Measurements from ENCODE around the gene FKBP14.

FKBP14 gene

DNA sequence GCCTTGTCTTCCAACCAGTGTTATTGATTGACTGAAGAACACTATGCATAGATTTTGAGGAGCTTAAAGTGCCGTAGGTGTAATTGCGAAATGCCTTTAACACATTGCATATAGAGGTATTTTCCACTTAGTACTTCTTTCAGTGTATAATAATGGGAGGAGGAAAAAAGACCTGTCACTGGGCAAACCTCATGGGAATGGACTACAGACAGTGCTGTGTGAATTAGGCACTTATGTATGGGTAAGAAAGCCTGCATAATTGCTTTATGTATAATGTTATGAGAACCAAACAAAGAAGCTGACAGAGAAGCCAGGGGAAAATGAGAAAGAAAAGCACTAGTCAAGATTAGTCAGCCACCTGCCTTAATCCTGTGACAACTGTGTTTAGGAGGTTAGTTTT, 24.5 kb downstream of the FKBP14 start:
- H3K4me3 ChIP-seq (IDR thresholded peaks at IDR 0.05; ENCODE audit: insufficient read depth, low read depth, low read length), result no peak overlapping the region
- TF ChIP-seq CTCF (conservative IDR thresholded peaks at IDR 0.05; ENCODE audit: low read depth, low read length), result no peak
- no peak overlapping the region for H2AFZ ChIP-seq (ENCODE audit: low read depth)
- no peaks in the 10 kb centered on the region for H3K27me3 ChIP-seq (ENCODE audit: insufficient read depth, low read depth)
- H4K20me1 ChIP-seq (ENCODE audit: insufficient read depth), result no peaks in the 10 kb centered on the region
- no peaks in the 10 kb centered on the region for H3K36me3 ChIP-seq (ENCODE audit: insufficient read depth)
- no peaks in the 10 kb centered on the region for H3K79me2 ChIP-seq (ENCODE audit: insufficient read depth, low read depth)
- no peak overlapping the region for H3K9ac ChIP-seq
- no peaks in the 10 kb centered on the region for H3K4me1 ChIP-seq (ENCODE audit: low read depth, poor library complexity, severe bottlenecking)
- no peak overlapping the region for H3K27ac ChIP-seq
- no peak overlapping the region for H3K4me2 ChIP-seq

GRCh38 chr7:29998489-29998888, 28.0 kb downstream of the FKBP14 start:
- H3K9ac ChIP-seq, result no peak overlapping the region
- H3K4me1 ChIP-seq (ENCODE audit: low read depth, poor library complexity, severe bottlenecking), result no peaks in the 10 kb centered on the region
- no peak overlapping the region for H3K4me3 ChIP-seq (IDR thresholded peaks at IDR 0.05; ENCODE audit: insufficient read depth, low read depth, low read length)
- no peak overlapping the region for H3K27ac ChIP-seq
- no peaks in the 10 kb centered on the region for H3K79me2 ChIP-seq (ENCODE audit: insufficient read depth, low read depth)
- H4K20me1 ChIP-seq (ENCODE audit: insufficient read depth), result no peaks in the 10 kb centered on the region
- no peak overlapping the region for H3K4me2 ChIP-seq
- H3K27me3 ChIP-seq (ENCODE audit: insufficient read depth, low read depth), result no peaks in the 10 kb centered on the region
- H2AFZ ChIP-seq (ENCODE audit: low read depth), result no peak overlapping the region
- no peak for TF ChIP-seq CTCF (conservative IDR thresholded peaks at IDR 0.05; ENCODE audit: low read depth, low read length)
- H3K36me3 ChIP-seq (ENCODE audit: insufficient read depth), result no peaks in the 10 kb centered on the region

DNA sequence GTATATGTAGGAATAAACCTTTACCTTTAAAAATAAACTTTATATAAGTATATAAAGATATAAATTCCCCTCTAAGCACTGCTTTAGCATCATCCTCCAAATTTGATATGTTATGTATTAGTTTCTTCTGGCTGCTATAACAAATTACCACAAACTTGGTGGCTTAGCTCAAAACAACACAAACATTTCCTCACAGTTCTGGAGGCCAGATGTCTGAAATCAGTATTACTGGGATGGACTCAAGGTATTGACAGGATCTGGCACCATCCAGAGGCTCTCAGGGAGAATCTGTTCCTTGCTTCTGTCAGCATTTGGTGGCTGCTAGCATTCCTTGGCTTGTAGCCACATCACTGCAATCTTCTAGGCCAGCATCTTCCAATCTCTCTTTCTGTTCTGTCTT, 30.2 kb downstream of the FKBP14 start:
- no peak overlapping the region for H3K4me2 ChIP-seq
- H3K9ac ChIP-seq, result no peak overlapping the region
- H2AFZ ChIP-seq (ENCODE audit: low read depth), result no peak overlapping the region
- no peaks in the 10 kb centered on the region for H3K4me1 ChIP-seq (ENCODE audit: low read depth, poor library complexity, severe bottlenecking)
- no peaks in the 10 kb centered on the region for H4K20me1 ChIP-seq (ENCODE audit: insufficient read depth)
- no peak overlapping the region for H3K4me3 ChIP-seq (IDR thresholded peaks at IDR 0.05; ENCODE audit: insufficient read depth, low read depth, low read length)
- H3K36me3 ChIP-seq (ENCODE audit: insufficient read depth), result no peaks in the 10 kb centered on the region
- no peak for TF ChIP-seq CTCF (conservative IDR thresholded peaks at IDR 0.05; ENCODE audit: low read depth, low read length)
- no peak overlapping the region for H3K27ac ChIP-seq
- H3K27me3 ChIP-seq (ENCODE audit: insufficient read depth, low read depth), result no peaks in the 10 kb centered on the region
- no peaks in the 10 kb centered on the region for H3K79me2 ChIP-seq (ENCODE audit: insufficient read depth, low read depth)

- no peak overlapping the region for H3K4me3 ChIP-seq (IDR thresholded peaks at IDR 0.05; ENCODE audit: insufficient read depth, low read depth, low read length)
- H4K20me1 ChIP-seq (ENCODE audit: insufficient read depth), result no peaks in the 10 kb centered on the region
These were observed 30.9 kb downstream of the FKBP14 start for GRCh38 chr7:29995652-29996051.

More at GRCh38 chr7:29995652-29996051, 30.9 kb downstream of the FKBP14 start:
- no peak for TF ChIP-seq CTCF (conservative IDR thresholded peaks at IDR 0.05; ENCODE audit: low read depth, low read length)
- no peak overlapping the region for H3K4me2 ChIP-seq
- no peaks in the 10 kb centered on the region for H3K36me3 ChIP-seq (ENCODE audit: insufficient read depth)
- H3K27me3 ChIP-seq (ENCODE audit: insufficient read depth, low read depth), result no peaks in the 10 kb centered on the region
- H2AFZ ChIP-seq (ENCODE audit: low read depth), result no peak overlapping the region
- H3K27ac ChIP-seq, result no peak overlapping the region
- no peak overlapping the region for H3K9ac ChIP-seq
- no peaks in the 10 kb centered on the region for H3K4me1 ChIP-seq (ENCODE audit: low read depth, poor library complexity, severe bottlenecking)
- no peaks in the 10 kb centered on the region for H3K79me2 ChIP-seq (ENCODE audit: insufficient read depth, low read depth)

All from KMS-11 (cell line).